GM23338 (cell line): ENCODE data around the gene NFIA. TPM values are rescaled to one million over a fixed set of nuclear protein-coding genes. Genes with fewer than 3 reads are reported as not detected.

ENCODE experiments used
- ATAC-seq: fragments of 200-7000 bp; cut with Tn5 transposase; 3 replicates; pipeline ENCODE4 v1.9.1; 2020
- DNase-seq: peaks from one replicate; pipeline ENCODE4 v3.0.0-alpha.2; 2015; ENCODE audit warnings: low spot score
- H2AFZ ChIP-seq: fragments of 200-600 bp; sonication (generic); 2 replicates; pipeline ENCODE4 v1.8.0; 2016; ENCODE audit warnings: antibody characterized with exemption, mild to moderate bottlenecking, moderate library complexity
- H3F3A ChIP-seq: fragments of 200-600 bp; sonication (generic); replicated peaks from 2 replicates; pipeline ENCODE4 v1.8.0; 2017; ENCODE audit warnings: antibody characterized with exemption, mixed run types, low read depth
- H3K27ac ChIP-seq: fragments of 200-600 bp; sonication (generic); 2 replicates; pipeline ENCODE4 v1.6.1; 2016; ENCODE audit warnings: low read depth
- H3K27me3 ChIP-seq: fragments of 200-600 bp; sonication (generic); 2 replicates; pipeline ENCODE4 v1.8.0; 2016; ENCODE audit warnings: mild to moderate bottlenecking, mixed run types, moderate library complexity; ENCODE audit not compliant: insufficient read depth
- H3K36me3 ChIP-seq: fragments of 200-600 bp; sonication (generic); 2 replicates; pipeline ENCODE4 v1.8.0; 2016; ENCODE audit warnings: mild to moderate bottlenecking; ENCODE audit not compliant: insufficient read depth
- H3K4me1 ChIP-seq: fragments of 200-600 bp; sonication (generic); 2 replicates; pipeline ENCODE4 v1.8.0; 2016; ENCODE audit warnings: mild to moderate bottlenecking, moderate library complexity; ENCODE audit not compliant: insufficient read depth
- H3K4me2 ChIP-seq: fragments of 200-600 bp; sonication (generic); 2 replicates; pipeline ENCODE4 v1.7.1; 2017; ENCODE audit warnings: mixed run types
- H3K4me3 ChIP-seq: fragments of 200-600 bp; sonication (generic); 2 replicates; pipeline ENCODE4 v1.6.1; 2016; ENCODE audit warnings: mixed run types
- H3K79me2 ChIP-seq: fragments of 200-600 bp; sonication (generic); replicated peaks from 2 replicates; pipeline ENCODE4 v1.8.0; 2017; ENCODE audit warnings: mild to moderate bottlenecking; ENCODE audit not compliant: insufficient read depth
- H3K9me2 ChIP-seq: fragments of 200-600 bp; sonication (generic); 2 replicates; pipeline ENCODE4 v1.8.0; 2017; ENCODE audit not compliant: insufficient read depth
- H4K20me1 ChIP-seq: fragments of 200-600 bp; sonication (generic); replicated peaks from 2 replicates; pipeline ENCODE4 v1.8.0; 2017; ENCODE audit warnings: mild to moderate bottlenecking; ENCODE audit not compliant: insufficient read depth
- H3K27ac Mint-ChIP-seq: 2 replicates; pipeline ENCODE4 v1.8.0; 2020; ENCODE audit warnings: inconsistent platforms, mild to moderate bottlenecking, moderate library complexity, mixed read lengths
- H3K27me3 Mint-ChIP-seq: 3 replicates; pipeline ENCODE4 v1.8.0; 2022; ENCODE audit warnings: low read depth, mild to moderate bottlenecking, moderate library complexity, mixed read lengths, inconsistent platforms; ENCODE audit not compliant: insufficient read depth, poor library complexity
- H3K36me3 Mint-ChIP-seq: 3 replicates; pipeline ENCODE4 v1.8.0; 2021; ENCODE audit warnings: low read depth, mild to moderate bottlenecking, inconsistent platforms, moderate library complexity, mixed read lengths
- H3K4me1 Mint-ChIP-seq: 3 replicates; pipeline ENCODE4 v1.8.0; 2020; ENCODE audit warnings: mild to moderate bottlenecking, inconsistent platforms, mixed read lengths
- H3K4me3 Mint-ChIP-seq: 3 replicates; pipeline ENCODE4 v1.8.0; 2021; ENCODE audit warnings: moderate library complexity, mild to moderate bottlenecking, inconsistent platforms, mixed read lengths
- H3K9me3 Mint-ChIP-seq: 3 replicates; pipeline ENCODE4 v1.8.0; 2020; ENCODE audit warnings: moderate library complexity, mild to moderate bottlenecking, inconsistent platforms, mixed read lengths
- CREB1 ChIP-seq: fragments of 250-450 bp; sonication (Bioruptor Pico); IDR thresholded peaks from 2 replicates; pipeline ENCODE4 v1.5.0; 2020; ENCODE audit warnings: low read depth, mild to moderate bottlenecking, moderate library complexity
- CTCF ChIP-seq, 2 experiments: fragments of 200-600 bp in 1 of 2; sonication (generic) in 1 of 2; conservative IDR thresholded peaks; 2 replicates each; pipeline versions ENCODE4 v1.5.1 to v1.6.1; 2016 to 2017; ENCODE audit warnings: antibody characterized with exemption in 2 of 2, low read depth in 2 of 2, mild to moderate bottlenecking in 2 of 2, moderate library complexity in 1 of 2
- EZH2phosphoT487 ChIP-seq: fragments of 200-600 bp; sonication (generic); IDR thresholded peaks from one replicate; pipeline ENCODE4 v1.8.1; 2018; ENCODE audit warnings: antibody characterized with exemption; ENCODE audit not compliant: unreplicated experiment
- JUNB ChIP-seq: IDR thresholded peaks from one replicate; pipeline ENCODE4 v1.6.1; 2016; ENCODE audit warnings: antibody characterized with exemption; ENCODE audit not compliant: unreplicated experiment
- NANOG ChIP-seq: IDR thresholded peaks from 2 replicates; pipeline ENCODE4 v1.6.1; 2016; ENCODE audit warnings: antibody characterized with exemption, borderline replicate concordance
- POLR2AphosphoS5 ChIP-seq: IDR thresholded peaks from 2 replicates; pipeline ENCODE4 v1.6.1; 2016; ENCODE audit warnings: antibody characterized with exemption, low read depth
- REST ChIP-seq: IDR thresholded peaks from one replicate; pipeline ENCODE4 v1.6.1; 2018; ENCODE audit warnings: antibody characterized with exemption; ENCODE audit not compliant: unreplicated experiment
- STAT1 ChIP-seq: IDR thresholded peaks from one replicate; pipeline ENCODE4 v1.6.1; 2016; ENCODE audit warnings: antibody characterized with exemption; ENCODE audit not compliant: unreplicated experiment
- ZNF114 ChIP-seq: fragments of 250-450 bp; sonication (Bioruptor Pico); IDR thresholded peaks from 2 replicates; pipeline ENCODE4 v1.5.0; 2020; ENCODE audit warnings: mild to moderate bottlenecking, moderate library complexity
- ZNF331 ChIP-seq: fragments of 250-450 bp; sonication (Bioruptor Pico); IDR thresholded peaks from 2 replicates; pipeline ENCODE4 v1.5.0; 2020; ENCODE audit warnings: low read depth, mild to moderate bottlenecking, moderate library complexity
- ZNF462 ChIP-seq: fragments of 250-450 bp; sonication (Bioruptor Pico); IDR thresholded peaks from 2 replicates; pipeline ENCODE4 v1.5.0; 2020; ENCODE audit warnings: mild to moderate bottlenecking, moderate library complexity
- polyA plus RNA-seq: library from polyadenylated mRNA; unstranded; fragments of >200 nt; fragmentation: Nextera tagmentation; extraction: Ambion mirVana; gene quantifications from 2 replicates; pipeline ENCODE4 v1.2.1, GENCODE V29; 2016
- total RNA-seq: library from RNA; depleted of rRNA; stranded (reverse); fragments of >200 nt; shearing (Covaris generic); gene quantifications from 2 replicates; pipeline ENCODE4 v1.2.3, GENCODE V29; 2014

NFIA gene
- total and polyA plus RNA-seq, 2 experiments from 2014 or later, result 0.97 to 2.3 TPM

DNA sequence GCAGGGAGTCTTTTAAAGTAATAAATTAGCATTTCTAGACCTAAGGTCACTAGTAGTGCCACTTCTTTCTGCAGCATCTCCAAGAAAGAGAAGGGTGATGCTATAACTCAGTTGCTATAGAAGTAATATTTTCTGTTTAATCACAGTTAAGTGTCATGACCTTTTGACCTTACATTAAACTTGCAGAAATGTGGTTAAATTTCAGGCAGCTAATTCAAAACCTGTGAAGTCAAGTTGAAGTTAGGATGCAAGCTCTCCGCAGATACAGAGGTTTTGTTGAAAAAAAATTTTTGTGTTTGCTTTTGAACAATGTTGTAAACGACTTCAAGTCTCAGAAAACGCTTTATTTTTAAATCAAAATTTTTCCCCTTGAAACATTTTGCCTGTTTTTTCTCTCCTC is 193.9 kb downstream of the NFIA start:
- no peaks in the 10 kb centered on the region for H3K9me2 ChIP-seq
- peaks cover 12% of the 10 kb centered on the region for H3K4me1 Mint-ChIP-seq

More for the DNA sequence above, 193.9 kb downstream of the NFIA start:
- Histone ChIP-seq H4K20me1 (no peaks in the 10 kb centered on the region), H3K4me3 (no peak overlapping the region), H3F3A (no peaks in the 10 kb centered on the region), H3K36me3 (no peaks in the 10 kb centered on the region), H3K27me3 (no peaks in the 10 kb centered on the region), H2AFZ (no peak overlapping the region), H3K4me1 (no peaks in the 10 kb centered on the region), H3K27ac (no peak overlapping the region), H3K79me2 (no peaks in the 10 kb centered on the region), H3K4me2 (no peak overlapping the region)
- H3K36me3 Mint-ChIP-seq, result no peaks in the 10 kb centered on the region
- no peak for TF ChIP-seq ZNF331
- TF ChIP-seq STAT1, result no peak
- no peak for TF ChIP-seq NANOG
- TF ChIP-seq REST, result no peak
- no peak for TF ChIP-seq POLR2AphosphoS5
- no peak for TF ChIP-seq JUNB
- TF ChIP-seq CREB1, result no peak
- no peak for TF ChIP-seq EZH2phosphoT487
- TF ChIP-seq CTCF (conservative IDR thresholded peaks at IDR 0.05; ENCODE audit: low read depth in 2 of 2), result no peak
- TF ChIP-seq ZNF114 (CRISPR knock-in tag), result no peak
- no peak for TF ChIP-seq ZNF462 (CRISPR knock-in tag)
- no peak overlapping the region for H3K4me3 Mint-ChIP-seq
- no peaks in the 10 kb centered on the region for H3K9me3 Mint-ChIP-seq
- no peak for DNase-seq
- peaks cover 1% of the 10 kb centered on the region for H3K27me3 Mint-ChIP-seq
- no peak overlapping the region for H3K27ac Mint-ChIP-seq
- ATAC-seq, result no peak
